Spleen (tissue), 11 donors: ENCODE data around the gene NPLOC4. TPM values are rescaled to one million over a fixed set of nuclear protein-coding genes. Genes with fewer than 3 reads are reported as not detected.

ENCODE experiments used
- DNase-seq: peaks from one replicate; pipeline ENCODE4 v3.0.0-alpha.2; 2020
- H3K27ac ChIP-seq, 8 donors: fragments of 200-600 bp; sonication (generic) in 7 of 8; 1 replicate in 4 of 8; 2 replicates in 4 of 8; pipeline versions ENCODE4 v1.5.0 to v1.8.0; 2016 to 2021; ENCODE audit warnings: inconsistent platforms in 4 of 8, mild to moderate bottlenecking in 4 of 8, moderate library complexity in 1 of 8
- H3K27me3 ChIP-seq, 7 donors: fragments of 200-600 bp; sonication (generic) in 6 of 7; replicated peaks in 1 of 7; 1 replicate in 4 of 7; 2 replicates in 3 of 7; pipeline versions ENCODE4 v1.5.0 to v1.8.0; 2016 to 2021; ENCODE audit warnings: inconsistent platforms in 3 of 7, mild to moderate bottlenecking in 1 of 7
- H3K36me3 ChIP-seq, 6 donors: fragments of 200-600 bp; sonication (generic) in 5 of 6; 1 replicate in 4 of 6; 2 replicates in 2 of 6; pipeline versions ENCODE4 v1.5.0 to v1.8.0; 2016 to 2021; ENCODE audit warnings: inconsistent platforms in 2 of 6
- H3K4me1 ChIP-seq, 6 donors: fragments of 200-600 bp; sonication (generic) in 5 of 6; 1 replicate in 3 of 6; 2 replicates in 3 of 6; pipeline versions ENCODE4 v1.5.0 to v1.8.0; 2016 to 2021; ENCODE audit warnings: inconsistent platforms in 3 of 6
- H3K4me3 ChIP-seq, 8 donors: fragments of 200-600 bp; sonication (generic) in 7 of 8; 1 replicate in 4 of 8; 2 replicates in 4 of 8; pipeline versions ENCODE4 v1.5.0 to v1.8.0; 2016 to 2021; ENCODE audit warnings: inconsistent platforms in 4 of 8, mild to moderate bottlenecking in 4 of 8, moderate library complexity in 2 of 8
- H3K9me3 ChIP-seq, 8 donors: fragments of 200-600 bp; sonication (generic) in 7 of 8; 1 replicate in 4 of 8; 2 replicates in 4 of 8; pipeline versions ENCODE4 v1.5.0 to v1.8.0; 2016 to 2021; ENCODE audit warnings: inconsistent platforms in 4 of 8
- POLR2A ChIP-seq, 3 donors: fragments of 450-650 bp; IDR thresholded peaks; one replicate each; pipeline ENCODE4 v1.5.1; 2017; ENCODE audit warnings: antibody characterized with exemption in 3 of 3, mild to moderate bottlenecking in 1 of 3
- POLR2AphosphoS5 ChIP-seq, 3 donors: sonication (generic); formaldehyde crosslinking; IDR thresholded peaks; one replicate each; pipeline ENCODE4 v1.5.1; 2017; ENCODE audit warnings: antibody characterized with exemption in 3 of 3
- WGBS, 5 donors: extraction: QIAGEN DNeasy Blood & Tissue Kit in 3 of 5; methylation state at CpG; one replicate each; pipeline versions ENCODE4 v1.1.5 to v1.1.7; 2013 to 2018; 5-methylcytosine and 5-hydroxymethylcytosine counted together
- intact Hi-C: fragments of 100-400 bp; cut with DNase I; formaldehyde crosslinking; loops from one replicate; pipeline ENCODE4 v1.15.0; 2023; ENCODE audit warnings: low total_unique reads
- polyA plus RNA-seq, 3 donors: library from polyadenylated mRNA; stranded (reverse); fragments of 200-250 nt; gene quantifications; one replicate each; pipeline ENCODE4 v1.2.1, GENCODE V29; 2013
- small RNA-seq, 4 donors: library from RNA; depleted of rRNA; stranded (forward); fragments of <200 nt; gene quantifications; one replicate each; pipeline ENCODE3, GENCODE V24; 2016
- total RNA-seq, 7 donors: library from RNA; depleted of rRNA in 3 of 7; stranded (reverse); fragments of >200 nt in 3 of 7; fragmentation: NEBNext Ultra II Directional in 4 of 7; extraction: Animal tissue kit (Norgen Biotek cat#: 25700) in 4 of 7; gene quantifications; one replicate each; pipeline versions ENCODE4 v1.1.0 to v1.2.1, GENCODE V29; 2016 to 2021
- TF ChIP-seq, protein P1 (sequence below), 11 experiments: fragments of 200-600 bp in 7 of 11; fragments of 450-650 bp in 4 of 11; sonication (generic) in 4 of 11; IDR thresholded peaks in 8 of 11; conservative IDR thresholded peaks in 3 of 11; 1 replicate in 7 of 11; 2 replicates in 4 of 11; pipeline versions ENCODE4 v1.4.0 to v1.8.0; 2016 to 2021; ENCODE audit warnings: antibody characterized with exemption in 11 of 11, inconsistent platforms in 4 of 11, mild to moderate bottlenecking in 1 of 11
- donor health status: healthy with polysubstance abuse.
- donor health status: DM: no; HTN: no; CAD: no; lungs with moderate emphysema.
- donor health status: DM: no; HTN: no; CAD: no.
- donor health status: Bipolar disorder and iron deficiency.
- donor health status: healthy.
- donor health status: DM: no; HTN: no; CAD: no.
- donor health status: DM: yes; HTN: yes; CAD: no.

Gene NPLOC4
- total and polyA plus RNA-seq, 10 donors = 19.3 to 130 (median 81.3) TPM

DNA sequence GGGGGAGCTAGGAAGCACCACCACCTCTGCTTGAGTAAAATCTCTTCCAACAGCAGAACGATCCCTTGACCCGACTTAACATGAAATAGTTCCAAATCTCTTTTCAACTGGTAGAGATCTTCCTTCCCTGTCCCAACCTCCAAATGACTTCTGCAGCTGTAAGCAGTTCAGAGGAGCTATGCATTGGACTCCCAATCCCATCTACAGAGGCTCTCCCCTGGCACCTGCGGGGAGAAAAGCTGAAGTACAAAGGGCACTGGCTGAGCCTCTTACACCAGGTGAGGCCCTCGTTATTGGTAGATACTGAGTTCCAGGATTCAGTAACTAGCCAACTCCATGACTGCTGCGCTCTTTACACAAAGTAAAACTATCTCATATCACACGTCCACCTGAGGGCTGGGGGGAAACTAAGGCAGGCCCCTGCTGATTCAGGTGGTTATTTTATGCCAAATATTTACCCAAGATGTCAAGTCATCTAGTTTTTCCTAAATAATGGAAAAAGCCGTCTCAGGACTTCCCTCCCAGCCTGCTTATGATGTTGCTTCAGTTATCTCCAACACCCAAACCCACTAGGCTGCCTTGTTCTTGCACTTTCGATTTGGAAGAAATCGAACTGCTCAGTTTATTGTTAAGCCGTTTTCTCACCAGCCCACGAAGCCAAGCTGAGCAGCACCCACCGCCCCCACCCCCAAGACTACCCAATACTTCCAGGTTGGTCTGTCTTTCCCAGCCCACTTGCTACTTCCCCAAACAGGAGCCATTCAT is 127.5 kb downstream of the NPLOC4 start:
- no peak for DNase-seq
- peaks cover 4 to 42% (median 35%) of the 10 kb centered on the region in 6 donors for H3K36me3 ChIP-seq
- no peaks in the 10 kb centered on the region for H3K9me3 ChIP-seq
- TF ChIP-seq POLR2A (IDR thresholded peaks at IDR 0.05) (no peak), POLR2AphosphoS5 (IDR thresholded peaks at IDR 0.05) (no peak)
- TF ChIP-seq, protein P1, sequence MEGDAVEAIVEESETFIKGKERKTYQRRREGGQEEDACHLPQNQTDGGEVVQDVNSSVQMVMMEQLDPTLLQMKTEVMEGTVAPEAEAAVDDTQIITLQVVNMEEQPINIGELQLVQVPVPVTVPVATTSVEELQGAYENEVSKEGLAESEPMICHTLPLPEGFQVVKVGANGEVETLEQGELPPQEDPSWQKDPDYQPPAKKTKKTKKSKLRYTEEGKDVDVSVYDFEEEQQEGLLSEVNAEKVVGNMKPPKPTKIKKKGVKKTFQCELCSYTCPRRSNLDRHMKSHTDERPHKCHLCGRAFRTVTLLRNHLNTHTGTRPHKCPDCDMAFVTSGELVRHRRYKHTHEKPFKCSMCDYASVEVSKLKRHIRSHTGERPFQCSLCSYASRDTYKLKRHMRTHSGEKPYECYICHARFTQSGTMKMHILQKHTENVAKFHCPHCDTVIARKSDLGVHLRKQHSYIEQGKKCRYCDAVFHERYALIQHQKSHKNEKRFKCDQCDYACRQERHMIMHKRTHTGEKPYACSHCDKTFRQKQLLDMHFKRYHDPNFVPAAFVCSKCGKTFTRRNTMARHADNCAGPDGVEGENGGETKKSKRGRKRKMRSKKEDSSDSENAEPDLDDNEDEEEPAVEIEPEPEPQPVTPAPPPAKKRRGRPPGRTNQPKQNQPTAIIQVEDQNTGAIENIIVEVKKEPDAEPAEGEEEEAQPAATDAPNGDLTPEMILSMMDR (IDR thresholded peaks at IDR 0.05 in 8 of 11, conservative IDR thresholded peaks at IDR 0.05 in 3 of 11) = no peak
- peak overlapping the region; percentile 31 to 100 (median 100) for H3K27ac ChIP-seq
- 18 to 22% (median 21%) methylated on average over 11 to 12 of the region's 12 CpGs for WGBS, 5 donors
- H3K4me3 ChIP-seq = peak overlapping the region; percentile 86 to 99 (median 94)
- H3K4me1 ChIP-seq = peaks cover 14 to 57% (median 38%) of the 10 kb centered on the region in 6 donors
- intact Hi-C loops = no loop called here
- H3K27me3 ChIP-seq = no peaks in the 10 kb centered on the region

DNA sequence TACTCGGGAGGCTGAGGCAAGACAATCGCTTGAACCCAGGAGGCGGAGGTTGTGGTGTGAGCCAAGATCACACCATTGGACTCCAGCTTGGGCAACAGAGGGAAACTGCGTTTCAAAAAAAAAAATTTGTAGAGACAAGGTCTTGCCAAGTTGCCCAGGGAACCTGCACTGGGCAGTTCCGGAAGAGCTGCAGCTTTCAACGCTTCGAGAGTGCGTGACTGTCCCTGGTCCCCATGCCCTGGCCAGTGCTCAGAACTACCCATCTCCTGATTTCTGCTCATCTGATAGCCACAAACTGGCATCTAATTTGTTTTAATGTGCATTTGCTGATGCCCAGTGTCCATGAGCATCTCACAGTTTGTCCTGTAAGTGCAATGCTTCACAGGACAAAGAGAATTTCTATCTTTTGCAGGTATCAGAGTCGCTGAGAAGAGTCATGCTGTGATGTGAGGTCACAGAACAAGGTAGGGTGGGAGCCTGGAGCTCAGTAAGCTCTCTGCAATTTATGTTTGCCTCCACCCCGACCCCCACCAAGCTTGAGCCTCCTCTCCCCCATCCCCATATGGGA is 128.2 kb downstream of the NPLOC4 start:
- no peaks in the 10 kb centered on the region for H3K9me3 ChIP-seq
- peaks cover 14 to 51% (median 35%) of the 10 kb centered on the region in 6 donors for H3K4me1 ChIP-seq
- peak overlapping the region; percentile 86 to 99 (median 94) for H3K4me3 ChIP-seq
- H3K27ac ChIP-seq = peak overlapping the region in 7 of 8 donors; percentile 20 to 100 (median 100)
- H3K36me3 ChIP-seq = peaks cover 4 to 42% (median 35%) of the 10 kb centered on the region in 6 donors
- TF ChIP-seq POLR2AphosphoS5 (IDR thresholded peaks at IDR 0.05) (peak in 2 of 3 donors; percentile 58 to 59), POLR2A (IDR thresholded peaks at IDR 0.05) (no peak)
- TF ChIP-seq, protein P1 (IDR thresholded peaks at IDR 0.05 in 8 of 11, conservative IDR thresholded peaks at IDR 0.05 in 3 of 11) = no peak
- no peaks in the 10 kb centered on the region for H3K27me3 ChIP-seq
- 57 to 72% (median 59%) methylated on average over 10 of the region's 10 CpGs for WGBS, 5 donors
- intact Hi-C loops = no loop called here
- DNase-seq = no peak

Small RNA genes lying within 50 kb of the gene (small RNA-seq; reads per million reads assigned to genes)
- gene RF00019 = 0 reads per million in 4 donors

Other genes starting within 250 kb of the NPLOC4 start
- 10 to 100 TPM in 6 of 7 donors, 1 to 10 TPM in 1; 8.7 to 20.3 (median 14.9) TPM for gene BAHCC1, start 241.7 kb downstream of the NPLOC4 start, total RNA-seq
- 10 to 100 TPM in 1 of 3 donors, 1 to 10 TPM in 2; 1.7 to 10.2 (median 2.0) TPM for gene BAHCC1, start 241.7 kb downstream of the NPLOC4 start, polyA plus RNA-seq
- gene ACTG1, start 124.3 kb downstream of the NPLOC4 start, total RNA-seq = 1,000 to 10,000 TPM; 1,726 to 6,270 (median 2,803) TPM
- gene ACTG1, start 124.3 kb downstream of the NPLOC4 start, polyA plus RNA-seq = 1,000 to 10,000 TPM; 1,119 to 1,902 (median 1,793) TPM
- gene FSCN2, start 108.7 kb downstream of the NPLOC4 start, total RNA-seq = 1 to 10 TPM; 1.2 to 4.0 (median 2.8) TPM
- gene FSCN2, start 108.7 kb downstream of the NPLOC4 start, polyA plus RNA-seq = 1 to 10 TPM in 1 of 3 donors, under 1 TPM in 2; 0.41 to 2.6 (median 0.76) TPM
- gene FAAP100, start 84.8 kb downstream of the NPLOC4 start, total RNA-seq = 10 to 100 TPM; 36.8 to 59.2 (median 50.2) TPM
- gene FAAP100, start 84.8 kb downstream of the NPLOC4 start, polyA plus RNA-seq = 10 to 100 TPM; 32.2 to 77.2 (median 52.0) TPM
- gene TSPAN10, start 84 bp upstream of the NPLOC4 start, total RNA-seq = 1 to 10 TPM in 3 of 7 donors, under 1 TPM in 2, not detected in 2; 0.37 to 1.4 (median 1.1) TPM
- gene TSPAN10, start 84 bp upstream of the NPLOC4 start, polyA plus RNA-seq = 1 to 10 TPM in 2 of 3 donors, under 1 TPM in 1; 0.83 to 3.0 (median 2.9) TPM
- 10 to 100 TPM in 6 of 7 donors, 1 to 10 TPM in 1; 6.7 to 26.8 (median 16.4) TPM for gene PDE6G, start 19.4 kb upstream of the NPLOC4 start, total RNA-seq
- gene PDE6G, start 19.4 kb upstream of the NPLOC4 start, polyA plus RNA-seq = 10 to 100 TPM; 17.8 to 27.0 (median 25.8) TPM
- gene OXLD1, start 29.5 kb upstream of the NPLOC4 start, total RNA-seq = 10 to 100 TPM; 29.4 to 53.8 (median 32.1) TPM
- gene OXLD1, start 29.5 kb upstream of the NPLOC4 start, polyA plus RNA-seq = 100 to 1,000 TPM; 102 to 110 (median 106) TPM
- gene CCDC137, start 29.6 kb upstream of the NPLOC4 start, total RNA-seq = 10 to 100 TPM; 10.7 to 24.2 (median 19.0) TPM
- 10 to 100 TPM; 20.7 to 40.1 (median 21.4) TPM for gene CCDC137, start 29.6 kb upstream of the NPLOC4 start, polyA plus RNA-seq
- gene ARL16, start 46.7 kb upstream of the NPLOC4 start, total RNA-seq = 10 to 100 TPM; 22.5 to 36.6 (median 29.1) TPM
- 10 to 100 TPM; 56.0 to 93.5 (median 79.8) TPM for gene ARL16, start 46.7 kb upstream of the NPLOC4 start, polyA plus RNA-seq
- gene HGS, start 46.9 kb upstream of the NPLOC4 start, total RNA-seq = 100 to 1,000 TPM in 4 of 7 donors, 10 to 100 TPM in 3; 62.3 to 134 (median 106) TPM
- 100 to 1,000 TPM in 2 of 3 donors, 10 to 100 TPM in 1; 61.3 to 133 (median 119) TPM for gene HGS, start 46.9 kb upstream of the NPLOC4 start, polyA plus RNA-seq
- gene MRPL12, start 66.3 kb upstream of the NPLOC4 start, total RNA-seq = 10 to 100 TPM; 36.2 to 68.5 (median 43.2) TPM
- gene MRPL12, start 66.3 kb upstream of the NPLOC4 start, polyA plus RNA-seq = 100 to 1,000 TPM in 2 of 3 donors, 10 to 100 TPM in 1; 71.7 to 160 (median 121) TPM
- 1 to 10 TPM; 2.9 to 7.5 (median 3.7) TPM for gene SLC25A10, start 75.2 kb upstream of the NPLOC4 start, total RNA-seq
- 1 to 10 TPM; 4.7 to 7.7 (median 6.9) TPM for gene SLC25A10, start 75.2 kb upstream of the NPLOC4 start, polyA plus RNA-seq
- under 1 TPM in 1 of 7 donors, not detected in 6; 0.37 TPM for gene GCGR, start 167.0 kb upstream of the NPLOC4 start, total RNA-seq
- gene GCGR, start 167.0 kb upstream of the NPLOC4 start, polyA plus RNA-seq = under 1 TPM; 0.06 to 0.15 (median 0.13) TPM
- gene MCRIP1, start 196.2 kb upstream of the NPLOC4 start, total RNA-seq = 10 to 100 TPM; 47.5 to 71.3 (median 52.6) TPM
- 100 to 1,000 TPM in 2 of 3 donors, 10 to 100 TPM in 1; 75.9 to 182 (median 111) TPM for gene MCRIP1, start 196.2 kb upstream of the NPLOC4 start, polyA plus RNA-seq
- gene PPP1R27, start 197.9 kb upstream of the NPLOC4 start, total RNA-seq = not detected
- gene PPP1R27, start 197.9 kb upstream of the NPLOC4 start, polyA plus RNA-seq = under 1 TPM in 2 of 3 donors, not detected in 1; 0.09 to 0.39 TPM
- gene P4HB, start 223.4 kb upstream of the NPLOC4 start, total RNA-seq = 1,000 to 10,000 TPM in 3 of 7 donors, 100 to 1,000 TPM in 4; 561 to 1,208 (median 823) TPM
- gene P4HB, start 223.4 kb upstream of the NPLOC4 start, polyA plus RNA-seq = 100 to 1,000 TPM; 161 to 366 (median 188) TPM
- 100 to 1,000 TPM; 155 to 392 (median 293) TPM for gene ARHGDIA, start 234.2 kb upstream of the NPLOC4 start, total RNA-seq
- gene ARHGDIA, start 234.2 kb upstream of the NPLOC4 start, polyA plus RNA-seq = 100 to 1,000 TPM; 131 to 261 (median 137) TPM